GM12878 (cell line): ENCODE results near the gene KLF18. TPM values are rescaled to one million over a fixed set of nuclear protein-coding genes. Genes with fewer than 3 reads are reported as not detected.

Experiments
- ATAC-seq: fragments of 200-7000 bp; cut with Tn5 transposase; 3 replicates; pipeline ENCODE4 v1.9.1; 2020; ENCODE audit warnings: mild to moderate bottlenecking, moderate library complexity
- BruUV-seq: library from RNA; stranded (reverse); fragments of 400-500 nt; replicated peaks from 2 replicates; lab custom pipeline; 2021; lab: Mats Ljungman, UMichigan
- CTCF ChIA-PET: fragments of 300-600 bp; sonication (Branson Sonifier 250); formaldehyde crosslinking; extraction: SDS; loops from one replicate; lab custom pipeline; 2021; ENCODE audit warnings: inconsistent platforms; lab: Yijun Ruan, JAX
- POLR2A ChIA-PET: fragments of 350-600 bp; formaldehyde crosslinking; extraction: SDS; loops from one replicate; lab custom pipeline; 2021; ENCODE audit warnings: inconsistent platforms; lab: Charles Lee
- RAD21 ChIA-PET: fragments of 300-600 bp; sonication (Branson Sonifier 250); formaldehyde crosslinking; loops from one replicate; lab custom pipeline; 2023; ENCODE audit warnings: antibody characterized with exemption; ENCODE audit not compliant: unreplicated experiment; lab: Charles Lee
- SMC1A ChIA-PET: fragments of 300-600 bp; sonication (Branson Sonifier 250); formaldehyde crosslinking; loops from one replicate; lab custom pipeline; 2023; ENCODE audit not compliant: unreplicated experiment, uncharacterized antibody; lab: Charles Lee
- DNase-seq: peaks from one replicate; pipeline ENCODE4 v3.0.0-alpha.2; 2011; ENCODE audit warnings: low read depth, low spot score
- FAIRE-seq: peaks from 3 replicates; lab custom pipeline; 2011; peaks lifted over from hg19 to GRCh38; lab: Jason Lieb, UNC
- H2AFZ ChIP-seq: 2 replicates; pipeline ENCODE4 v1.6.0; 2011; ENCODE audit warnings: low read depth, low read length, control low read depth; ENCODE audit not compliant: control insufficient read depth
- H3K27ac ChIP-seq: 2 replicates; pipeline ENCODE4 v1.5.1; 2011; ENCODE audit warnings: control low read depth; ENCODE audit not compliant: control insufficient read depth, insufficient read depth
- H3K27me3 ChIP-seq, 2 experiments: replicated peaks in 1 of 2; 2 replicates each; pipeline versions ENCODE4 v1.6.0 to v1.6.1; 2011; ENCODE audit warnings: low read length in 1 of 2; ENCODE audit not compliant: control insufficient read depth in 2 of 2, insufficient read depth in 2 of 2
- H3K36me3 ChIP-seq, 2 experiments: 2 replicates each; pipeline ENCODE4 v1.5.1; 2011; ENCODE audit warnings: low read length in 1 of 2; ENCODE audit not compliant: control insufficient read depth in 2 of 2, insufficient read depth in 2 of 2
- H3K4me1 ChIP-seq: 2 replicates; pipeline ENCODE4 v1.6.1; 2011; ENCODE audit warnings: mild to moderate bottlenecking, low read length, moderate library complexity, mixed read lengths; ENCODE audit not compliant: control insufficient read depth, insufficient read depth
- H3K4me2 ChIP-seq: 2 replicates; pipeline ENCODE4 v1.6.0; 2011; ENCODE audit warnings: control low read depth; ENCODE audit not compliant: control insufficient read depth, insufficient read depth
- H3K4me3 ChIP-seq: fragments of 200-600 bp; sonication (generic); 2 replicates; pipeline ENCODE4 v1.5.1; 2016
- H3K79me2 ChIP-seq: 2 replicates; pipeline ENCODE4 v1.6.0; 2011; ENCODE audit warnings: low read length; ENCODE audit not compliant: control insufficient read depth, insufficient read depth
- H3K9ac ChIP-seq: 2 replicates; pipeline ENCODE4 v1.8.0; 2011; ENCODE audit warnings: low read length, control low read depth, mixed read lengths; ENCODE audit not compliant: control insufficient read depth, insufficient read depth
- H3K9me3 ChIP-seq: replicated peaks from 3 replicates; pipeline ENCODE4 v1.5.1; 2011; ENCODE audit warnings: mild to moderate bottlenecking, low read length; ENCODE audit not compliant: control insufficient read depth, insufficient read depth
- H4K20me1 ChIP-seq: 2 replicates; pipeline ENCODE4 v1.6.0; 2011; ENCODE audit not compliant: control insufficient read depth, insufficient read depth
- BACH1 ChIP-seq: fragments of 450-650 bp; IDR thresholded peaks from 2 replicates; pipeline ENCODE4 v1.6.1; 2017; ENCODE audit warnings: mild to moderate bottlenecking, borderline replicate concordance
- BMI1 ChIP-seq: fragments of 450-650 bp; IDR thresholded peaks from 2 replicates; pipeline ENCODE4 v1.6.1; 2016; ENCODE audit warnings: mild to moderate bottlenecking, moderate library complexity, borderline replicate concordance
- BRCA1 ChIP-seq: IDR thresholded peaks from 2 replicates; pipeline ENCODE4 v1.6.1; 2011; ENCODE audit warnings: low read depth, low read length, improper control_type of control experiment
- FOXK2 ChIP-seq: fragments of 450-650 bp; IDR thresholded peaks from 2 replicates; pipeline ENCODE4 v1.6.1; 2017; ENCODE audit warnings: mild to moderate bottlenecking, moderate library complexity
- IRF5 ChIP-seq: fragments of 450-650 bp; IDR thresholded peaks from 2 replicates; pipeline ENCODE4 v1.6.1; 2017; ENCODE audit warnings: borderline replicate concordance
- SREBF1 ChIP-seq: IDR thresholded peaks from 2 replicates; pipeline ENCODE4 v1.6.1; 2012; ENCODE audit warnings: mild to moderate bottlenecking, low read length
- SUZ12 ChIP-seq: fragments of 200-600 bp; sonication (generic); IDR thresholded peaks from one replicate; pipeline ENCODE4 v1.6.1; 2018; ENCODE audit warnings: antibody characterized with exemption, mild to moderate bottlenecking; ENCODE audit not compliant: unreplicated experiment
- TCF3 ChIP-seq: IDR thresholded peaks from 2 replicates; pipeline ENCODE4 v1.6.1; 2012; ENCODE audit warnings: low read depth, mild to moderate bottlenecking, low read length, borderline replicate concordance; ENCODE audit not compliant: insufficient read depth
- ZBTB4 ChIP-seq: fragments of 450-650 bp; formaldehyde crosslinking; IDR thresholded peaks from 2 replicates; pipeline ENCODE4 v1.4.0; 2022; ENCODE audit warnings: mild to moderate bottlenecking, moderate library complexity
- WGBS: methylation state at CpG from one replicate; pipeline ENCODE4 v1.1.6; 2016; ENCODE audit warnings: low lambda C conversion rate; ENCODE audit not compliant: insufficient replicate concordance, insufficient coverage; ENCODE audit errors: missing lambda C conversion rate; 5-methylcytosine and 5-hydroxymethylcytosine counted together
- in situ Hi-C: fragments of 300-500 bp; cut with MboI; formaldehyde crosslinking; loops from 9 replicates; pipeline ENCODE4 v1.14.3; 2018; ENCODE audit warnings: mixed read lengths
- intact Hi-C: fragments of 100-400 bp; cut with micrococcal nuclease; formaldehyde crosslinking; loops from one replicate; pipeline ENCODE4 v1.14.2; 2022; ENCODE audit not compliant: unreplicated experiment
- polyA plus RNA-seq, 11 experiments: library from polyadenylated mRNA; depleted of rRNA in 4 of 11; unstranded in 6 of 11; stranded (reverse) in 5 of 11; fragments of >200 nt; fragmentation: Nextera tagmentation in 4 of 11; fragmentation: Illumina TruSeq in 1 of 11; extraction: Ambion mirVana in 4 of 11; extraction: Trizol in 1 of 11; gene quantifications; 1 replicate in 1 of 11; 2 replicates in 10 of 11; pipeline versions ENCODE4 v1.2.1 to v1.2.3, GENCODE V29; 2011 to 2016; ENCODE audit warnings: inconsistent platforms in 2 of 11, missing spikeins in 2 of 11, low read depth in 1 of 11
- total RNA-seq, 4 experiments: library from RNA; depleted of rRNA in 3 of 4; stranded (reverse); fragments of >200 nt in 3 of 4; fragmentation: Illumina TruSeq in 1 of 4; extraction: Trizol in 1 of 4; gene quantifications; 2 replicates each; pipeline versions ENCODE4 v1.2.1 to v1.2.3, GENCODE V29; 2013 to 2021
- TF ChIP-seq, protein P1 (sequence below): IDR thresholded peaks from 2 replicates; pipeline ENCODE4 v1.6.1; 2011; ENCODE audit warnings: borderline replicate concordance, low read depth, mild to moderate bottlenecking, moderate library complexity, mixed read lengths, low read length; ENCODE audit not compliant: insufficient read depth; ENCODE audit errors: extremely low read length

Gene KLF18
- total and polyA plus RNA-seq, 10 of the 15 experiments (the other 5 are each of a cell fraction or from before 2014, with no cell fraction given): not detected

- intact Hi-C loops: loop anchor here (5.0 kb wide), 1 partner anchor 227 kb away; no protein-coding TSS in a partner anchor
- FAIRE-seq: no peak
- CTCF ChIA-PET: interaction anchor here (0.8 to 1.5 kb wide), 6 partner anchors 10 to 376 kb away, joined by 3 read pairs; no protein-coding TSS in a partner anchor
Measured at GRCh38 chr1:44090429-44091252, 50.8 kb downstream of the KLF18 start.

More at GRCh38 chr1:44090429-44091252, 50.8 kb downstream of the KLF18 start:
- RAD21 ChIA-PET: interaction anchor here (1.1 to 1.6 kb wide), 3 partner anchors 20 to 127 kb away, joined by 3 to 4 read pairs (median 4); no protein-coding TSS in a partner anchor
- TF ChIP-seq BRCA1 (no peak), BMI1 (no peak), TCF3 (no peak), SREBF1 (no peak), BACH1 (no peak), SUZ12 (no peak), IRF5 (no peak), ZBTB4 (CRISPR knock-in tag) (no peak), FOXK2 (no peak)
- TF ChIP-seq, protein P1, sequence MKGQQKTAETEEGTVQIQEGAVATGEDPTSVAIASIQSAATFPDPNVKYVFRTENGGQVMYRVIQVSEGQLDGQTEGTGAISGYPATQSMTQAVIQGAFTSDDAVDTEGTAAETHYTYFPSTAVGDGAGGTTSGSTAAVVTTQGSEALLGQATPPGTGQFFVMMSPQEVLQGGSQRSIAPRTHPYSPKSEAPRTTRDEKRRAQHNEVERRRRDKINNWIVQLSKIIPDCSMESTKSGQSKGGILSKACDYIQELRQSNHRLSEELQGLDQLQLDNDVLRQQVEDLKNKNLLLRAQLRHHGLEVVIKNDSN: no peak
- Histone ChIP-seq H3K4me1 (no peaks in the 10 kb centered on the region), H3K36me3 (no peaks in the 10 kb centered on the region), H3K4me2 (no peak overlapping the region), H3K9me3 (no peaks in the 10 kb centered on the region), H3K79me2 (no peaks in the 10 kb centered on the region), H4K20me1 (no peaks in the 10 kb centered on the region), H2AFZ (no peak overlapping the region), H3K4me3 (no peak overlapping the region), H3K27me3 (no peaks in the 10 kb centered on the region), H3K9ac (no peak overlapping the region), H3K27ac (no peak overlapping the region)
- BruUV-seq: no TSS peak
- in situ Hi-C loops: no loop called here
- WGBS: 55% methylated on average over 10 of the region's 10 CpGs
- POLR2A ChIA-PET: no interaction called here
- no peak for DNase-seq
- SMC1A ChIA-PET: interaction anchor here (1.1 to 1.8 kb wide), 2 partner anchors 15 to 562 kb away, joined by 3 to 4 read pairs; no protein-coding TSS in a partner anchor
- ATAC-seq: no peak
